ENCODE results near the gene ZEB2. TPM values are rescaled to one million over a fixed set of nuclear protein-coding genes. Genes with fewer than 3 reads are reported as not detected.
A peak's percentile ranks its signal among the peaks of the same experiment; 100 is the strongest.

Gene ZEB2
- total RNA-seq, 2 donors from 2014 or later, result 4.1 to 6.1 TPM

GRCh38 chr2:144456680-144457079 lies 63.2 kb downstream of the ZEB2 start:
- Mint-ChIP-seq H3K9me3 (no peaks in the 10 kb centered on the region), H3K36me3 (no peaks in the 10 kb centered on the region), H3K27ac (no peak overlapping the region)
- ATAC-seq (peak; percentile 66 to 69), DNase-seq (ENCODE audit: low spot score in 2 of 2) (no peak)

- Mint-ChIP-seq H3K36me3 (no peaks in the 10 kb centered on the region), H3K27ac (no peak overlapping the region), H3K9me3 (no peaks in the 10 kb centered on the region)
- ATAC-seq (no peak), DNase-seq (ENCODE audit: low spot score in 2 of 2) (no peak)
Observed at GRCh38 chr2:144455987-144456386, 63.9 kb downstream of the ZEB2 start.

- Mint-ChIP-seq H3K27ac (no peak overlapping the region), H3K9me3 (no peaks in the 10 kb centered on the region), H3K36me3 (no peaks in the 10 kb centered on the region)
- DNase-seq (ENCODE audit: low spot score in 2 of 2) (no peak), ATAC-seq (peak; percentile 75 to 85)
Observed at GRCh38 chr2:144454466-144455287, 65.2 kb downstream of the ZEB2 start.

- Mint-ChIP-seq H3K27ac (no peak overlapping the region), H3K9me3 (no peaks in the 10 kb centered on the region), H3K36me3 (no peaks in the 10 kb centered on the region)
- ATAC-seq, result no peak
- DNase-seq (ENCODE audit: low spot score in 2 of 2), result no peak
Observed at GRCh38 chr2:144453486-144454158, 66.3 kb downstream of the ZEB2 start.

GRCh38 chr2:144452989-144453336 lies 67.0 kb downstream of the ZEB2 start:
- ATAC-seq (no peak), DNase-seq (ENCODE audit: low spot score in 2 of 2) (no peak)
- Mint-ChIP-seq H3K27ac (no peak overlapping the region), H3K36me3 (no peaks in the 10 kb centered on the region), H3K9me3 (no peaks in the 10 kb centered on the region)

GRCh38 chr2:144452169-144452988 lies 67.5 kb downstream of the ZEB2 start:
- H3K27ac Mint-ChIP-seq, result no peak overlapping the region
- H3K36me3 Mint-ChIP-seq, result no peaks in the 10 kb centered on the region
- no peaks in the 10 kb centered on the region for H3K9me3 Mint-ChIP-seq
- ATAC-seq (no peak), DNase-seq (ENCODE audit: low spot score in 2 of 2) (no peak)

- Mint-ChIP-seq H3K27ac (no peak overlapping the region), H3K36me3 (no peaks in the 10 kb centered on the region), H3K9me3 (no peaks in the 10 kb centered on the region)
- ATAC-seq (no peak), DNase-seq (ENCODE audit: low spot score in 2 of 2) (no peak)
Observed at GRCh38 chr2:144451443-144451842, 68.5 kb downstream of the ZEB2 start.

GRCh38 chr2:144449028-144449406 lies 70.9 kb downstream of the ZEB2 start:
- Mint-ChIP-seq H3K36me3 (no peaks in the 10 kb centered on the region), H3K9me3 (no peaks in the 10 kb centered on the region), H3K27ac (no peak overlapping the region)
- DNase-seq (ENCODE audit: low spot score in 2 of 2), result no peak
- ATAC-seq, result no peak

- DNase-seq (ENCODE audit: low spot score in 2 of 2) (no peak), ATAC-seq (no peak)
- Mint-ChIP-seq H3K27ac (no peak overlapping the region), H3K9me3 (no peaks in the 10 kb centered on the region), H3K36me3 (no peaks in the 10 kb centered on the region)
Observed at GRCh38 chr2:144448389-144449027, 71.4 kb downstream of the ZEB2 start.

- H3K27ac Mint-ChIP-seq, result no peak overlapping the region
- H3K9me3 Mint-ChIP-seq, result no peaks in the 10 kb centered on the region
- DNase-seq (ENCODE audit: low spot score in 2 of 2) (no peak), ATAC-seq (no peak)
- no peaks in the 10 kb centered on the region for H3K36me3 Mint-ChIP-seq
Observed at GRCh38 chr2:144447535-144447934, 72.4 kb downstream of the ZEB2 start.

GRCh38 chr2:144446136-144446535 lies 73.8 kb downstream of the ZEB2 start:
- DNase-seq (ENCODE audit: low spot score in 2 of 2) (no peak), ATAC-seq (no peak)
- no peak overlapping the region for H3K27ac Mint-ChIP-seq
- no peaks in the 10 kb centered on the region for H3K9me3 Mint-ChIP-seq
- H3K36me3 Mint-ChIP-seq, result no peaks in the 10 kb centered on the region

GRCh38 chr2:144445196-144445595 lies 74.7 kb downstream of the ZEB2 start:
- Mint-ChIP-seq H3K9me3 (no peaks in the 10 kb centered on the region), H3K36me3 (no peaks in the 10 kb centered on the region), H3K27ac (no peak overlapping the region)
- no peak for DNase-seq (ENCODE audit: low spot score in 2 of 2)
- no peak for ATAC-seq

GRCh38 chr2:144443837-144444817 lies 75.8 kb downstream of the ZEB2 start:
- H3K27ac Mint-ChIP-seq, result no peak overlapping the region

GRCh38 chr2:144441711-144442141 lies 78.2 kb downstream of the ZEB2 start:
- no peaks in the 10 kb centered on the region for H3K36me3 Mint-ChIP-seq
- ATAC-seq (no peak), DNase-seq (ENCODE audit: low spot score in 2 of 2) (no peak)
- no peaks in the 10 kb centered on the region for H3K9me3 Mint-ChIP-seq
- H3K27ac Mint-ChIP-seq, result no peak overlapping the region

More at GRCh38 chr2:144443837-144444817, 75.8 kb downstream of the ZEB2 start:
- DNase-seq (ENCODE audit: low spot score in 2 of 2) (no peak), ATAC-seq (no peak)
- H3K9me3 Mint-ChIP-seq, result no peaks in the 10 kb centered on the region
- no peaks in the 10 kb centered on the region for H3K36me3 Mint-ChIP-seq

- no peak for ATAC-seq
- no peaks in the 10 kb centered on the region for H3K9me3 Mint-ChIP-seq
- no peak for DNase-seq (ENCODE audit: low spot score in 2 of 2)
- no peaks in the 10 kb centered on the region for H3K36me3 Mint-ChIP-seq
- H3K27ac Mint-ChIP-seq, result no peak overlapping the region
Observed at GRCh38 chr2:144439993-144440392, 79.9 kb downstream of the ZEB2 start.

Data from activated naive CD4-positive, alpha-beta T cell treated with anti-CD3 and anti-CD28 coated beads, Interleukin-2, amount 50 U/mL, for 72 hours (primary cell).